Neural progenitor cell (in vitro differentiated cells): ENCODE measurements around the gene TOMM40. TPM values are rescaled to one million over a fixed set of nuclear protein-coding genes. Genes with fewer than 3 reads are reported as not detected.

ENCODE experiments used
- DNase-seq: peaks from one replicate; pipeline ENCODE4 v3.0.0-alpha.2; 2016; ENCODE audit warnings: low spot score
- H2AFZ ChIP-seq: fragments of 200-600 bp; sonication (generic); replicated peaks from 2 replicates; pipeline ENCODE4 v1.6.1; 2016; ENCODE audit warnings: antibody characterized with exemption
- H3F3A ChIP-seq: fragments of 200-600 bp; sonication (generic); 2 replicates; pipeline ENCODE4 v1.6.1; 2016; ENCODE audit warnings: antibody characterized with exemption, low read depth
- H3K27ac ChIP-seq: fragments of 200-600 bp; sonication (generic); 2 replicates; pipeline ENCODE4 v1.5.1; 2016; ENCODE audit warnings: mild to moderate bottlenecking
- H3K27me3 ChIP-seq: fragments of 200-600 bp; sonication (generic); 2 replicates; pipeline ENCODE4 v1.6.1; 2016; ENCODE audit warnings: mild to moderate bottlenecking, moderate library complexity
- H3K36me3 ChIP-seq: fragments of 200-600 bp; sonication (generic); 2 replicates; pipeline ENCODE4 v1.5.1; 2016
- H3K4me1 ChIP-seq: fragments of 200-600 bp; sonication (generic); 2 replicates; pipeline ENCODE4 v1.6.1; 2016; ENCODE audit warnings: mixed run types
- H3K4me2 ChIP-seq: fragments of 200-600 bp; sonication (generic); 2 replicates; pipeline ENCODE4 v1.6.1; 2016
- H3K4me3 ChIP-seq: fragments of 200-600 bp; sonication (generic); 2 replicates; pipeline ENCODE4 v1.5.1; 2016
- H3K79me2 ChIP-seq: fragments of 200-600 bp; sonication (generic); 2 replicates; pipeline ENCODE4 v1.6.1; 2016; ENCODE audit warnings: low read depth
- H3K9ac ChIP-seq: fragments of 200-600 bp; sonication (generic); 2 replicates; pipeline ENCODE4 v1.6.1; 2016
- H3K9me3 ChIP-seq: fragments of 200-600 bp; sonication (generic); 2 replicates; pipeline ENCODE4 v1.5.1; 2016; ENCODE audit warnings: low read depth
- H4K20me1 ChIP-seq: fragments of 200-600 bp; sonication (generic); 2 replicates; pipeline ENCODE4 v1.6.1; 2016; ENCODE audit warnings: low read depth
- H3K27ac Mint-ChIP-seq: 3 replicates; pipeline ENCODE4 v1.8.0; 2021; ENCODE audit warnings: mixed read lengths
- H3K27me3 Mint-ChIP-seq: 2 replicates; pipeline ENCODE4 v1.8.0; 2022; ENCODE audit warnings: low read depth, mild to moderate bottlenecking, inconsistent platforms, moderate library complexity, mixed read lengths; ENCODE audit not compliant: insufficient read depth
- H3K36me3 Mint-ChIP-seq: 3 replicates; pipeline ENCODE4 v1.8.0; 2021; ENCODE audit warnings: mixed read lengths
- H3K4me1 Mint-ChIP-seq: 3 replicates; pipeline ENCODE4 v1.8.0; 2021; ENCODE audit warnings: mixed read lengths
- H3K4me3 Mint-ChIP-seq: 3 replicates; pipeline ENCODE4 v1.8.0; 2021; ENCODE audit warnings: mild to moderate bottlenecking, moderate library complexity, mixed read lengths
- H3K9me3 Mint-ChIP-seq: 3 replicates; pipeline ENCODE4 v1.8.0; 2020; ENCODE audit warnings: mixed read lengths
- CTCF ChIP-seq: fragments of 200-600 bp; sonication (generic); IDR thresholded peaks from 2 replicates; pipeline ENCODE4 v1.5.1; 2017; ENCODE audit warnings: antibody characterized with exemption, mild to moderate bottlenecking
- EZH2 ChIP-seq: fragments of 200-600 bp; sonication (generic); IDR thresholded peaks from 2 replicates; pipeline ENCODE4 v1.6.1; 2017; ENCODE audit warnings: antibody characterized with exemption, mild to moderate bottlenecking, moderate library complexity
- EZH2phosphoT487 ChIP-seq: fragments of 200-600 bp; sonication (generic); IDR thresholded peaks from 2 replicates; pipeline ENCODE4 v1.6.1; 2017; ENCODE audit warnings: antibody characterized with exemption
- total RNA-seq: library from RNA; depleted of rRNA; stranded (reverse); fragments of >200 nt; gene quantifications from 2 replicates; pipeline ENCODE4 v1.2.3, GENCODE V29; 2015; ENCODE audit warnings: low replicate concordance

The TOMM40 gene
- total RNA-seq, 1 donor from 2014 or later = 30.1 TPM

GRCh38 chr19:44904426-44904994 lies 13.5 kb downstream of the TOMM40 start:
- Mint-ChIP-seq H3K9me3 (no peaks in the 10 kb centered on the region), H3K4me1 (peaks cover 20% of the 10 kb centered on the region), H3K36me3 (peaks cover 6% of the 10 kb centered on the region), H3K4me3 (peak overlapping the region; percentile 53), H3K27ac (no peak overlapping the region), H3K27me3 (peaks cover 12% of the 10 kb centered on the region)
- Histone ChIP-seq H3K36me3 (no peaks in the 10 kb centered on the region), H4K20me1 (peaks cover 17% of the 10 kb centered on the region), H3F3A (peaks cover 46% of the 10 kb centered on the region), H3K4me3 (no peak overlapping the region), H3K4me1 (peaks cover 10% of the 10 kb centered on the region), H3K27ac (no peak overlapping the region), H3K9me3 (no peaks in the 10 kb centered on the region), H3K9ac (no peak overlapping the region), H3K27me3 (no peaks in the 10 kb centered on the region), H3K4me2 (no peak overlapping the region), H3K79me2 (peaks cover 9% of the 10 kb centered on the region), H2AFZ (no peak overlapping the region)
- no peak for TF ChIP-seq EZH2
- peak; percentile 37 for TF ChIP-seq CTCF
- no peak for TF ChIP-seq EZH2phosphoT487
- peak; percentile 24 for DNase-seq

DNA sequence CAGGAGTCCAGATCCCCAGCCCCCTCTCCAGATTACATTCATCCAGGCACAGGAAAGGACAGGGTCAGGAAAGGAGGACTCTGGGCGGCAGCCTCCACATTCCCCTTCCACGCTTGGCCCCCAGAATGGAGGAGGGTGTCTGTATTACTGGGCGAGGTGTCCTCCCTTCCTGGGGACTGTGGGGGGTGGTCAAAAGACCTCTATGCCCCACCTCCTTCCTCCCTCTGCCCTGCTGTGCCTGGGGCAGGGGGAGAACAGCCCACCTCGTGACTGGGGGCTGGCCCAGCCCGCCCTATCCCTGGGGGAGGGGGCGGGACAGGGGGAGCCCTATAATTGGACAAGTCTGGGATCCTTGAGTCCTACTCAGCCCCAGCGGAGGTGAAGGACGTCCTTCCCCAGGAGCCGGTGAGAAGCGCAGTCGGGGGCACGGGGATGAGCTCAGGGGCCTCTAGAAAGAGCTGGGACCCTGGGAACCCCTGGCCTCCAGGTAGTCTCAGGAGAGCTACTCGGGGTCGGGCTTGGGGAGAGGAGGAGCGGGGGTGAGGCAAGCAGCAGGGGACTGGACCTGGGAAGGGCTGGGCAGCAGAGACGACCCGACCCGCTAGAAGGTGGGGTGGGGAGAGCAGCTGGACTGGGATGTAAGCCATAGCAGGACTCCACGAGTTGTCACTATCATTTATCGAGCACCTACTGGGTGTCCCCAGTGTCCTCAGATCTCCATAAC lies 14.5 kb downstream of the TOMM40 start, which contains the start of gene APOE:
TSS of gene APOE (plus strand) at position 360 of the 724 bp plus-strand sequence. CDS start 829 bp downstream, outside the sequence.
- Mint-ChIP-seq H3K4me1 (peaks cover 24% of the 10 kb centered on the region), H3K36me3 (peaks cover 4% of the 10 kb centered on the region), H3K27me3 (peaks cover 12% of the 10 kb centered on the region), H3K9me3 (no peaks in the 10 kb centered on the region), H3K27ac (peak within 1 kb of the TSS; percentile 39), H3K4me3 (peak within 1 kb of the TSS; percentile 78)
- Histone ChIP-seq H3K79me2 (peaks cover 9% of the 10 kb centered on the region), H3K4me1 (peaks cover 10% of the 10 kb centered on the region), H3K4me2 (peak within 1 kb of the TSS; percentile 97), H3K27me3 (no peaks in the 10 kb centered on the region), H3K9ac (peak within 1 kb of the TSS; percentile 10), H3K36me3 (no peaks in the 10 kb centered on the region), H4K20me1 (peaks cover 12% of the 10 kb centered on the region), H3F3A (peaks cover 46% of the 10 kb centered on the region), H3K9me3 (no peaks in the 10 kb centered on the region), H3K27ac (peak within 1 kb of the TSS; percentile 32), H3K4me3 (peak within 1 kb of the TSS; percentile 76), H2AFZ (peak within 1 kb of the TSS; percentile 71)
- DNase-seq = peak; percentile 67
- TF ChIP-seq CTCF (no peak), EZH2phosphoT487 (no peak), EZH2 (no peak)

GRCh38 chr19:44907613-44908012 lies 16.6 kb downstream of the TOMM40 start:
- Mint-ChIP-seq H3K9me3 (no peaks in the 10 kb centered on the region), H3K36me3 (peaks cover 4% of the 10 kb centered on the region), H3K27ac (no peak overlapping the region), H3K27me3 (peaks cover 10% of the 10 kb centered on the region), H3K4me1 (peaks cover 31% of the 10 kb centered on the region), H3K4me3 (no peak overlapping the region)
- Histone ChIP-seq H4K20me1 (peaks cover 12% of the 10 kb centered on the region), H3K27me3 (no peaks in the 10 kb centered on the region), H3K4me3 (no peak overlapping the region), H3K36me3 (no peaks in the 10 kb centered on the region), H2AFZ (no peak overlapping the region), H3K79me2 (peaks cover 9% of the 10 kb centered on the region), H3K9ac (no peak overlapping the region), H3K4me1 (peaks cover 10% of the 10 kb centered on the region), H3K27ac (no peak overlapping the region), H3K4me2 (no peak overlapping the region), H3F3A (peaks cover 47% of the 10 kb centered on the region), H3K9me3 (no peaks in the 10 kb centered on the region)
- no peak for DNase-seq
- TF ChIP-seq CTCF = no peak
- no peak for TF ChIP-seq EZH2
- TF ChIP-seq EZH2phosphoT487 = no peak
